Measurements from ENCODE around the gene NCKAP5L.

GRCh38 chr12:49846032-49846431 lies 17.8 kb upstream of the NCKAP5L start:
- TF ChIP-seq CTCF (IDR thresholded peaks at IDR 0.05) (no peak), POLR2A (IDR thresholded peaks at IDR 0.05) (no peak)

Data from body of pancreas (tissue), 4 donors.